ENCODE results near the gene DYRK2. TPM values are rescaled to one million over a fixed set of nuclear protein-coding genes. Genes with fewer than 3 reads are reported as not detected.

The DYRK2 gene
- total and polyA plus RNA-seq, 8 donors: 2.6 to 25.8 (median 12.2) TPM

- 80 to 90% methylated on average over 6 of the region's 6 CpGs for WGBS, 2 donors
- no peak for TF ChIP-seq CTCF (IDR thresholded peaks at IDR 0.05)
- DNase-seq (no peak), ATAC-seq (no peak), FAIRE-seq (no peak)
- H3K9me3 ChIP-seq: no peaks in the 10 kb centered on the region
- H3K4me3 ChIP-seq: no peak overlapping the region
- intact Hi-C loops (cut with DNase I): no loop called here
- H3K27ac ChIP-seq: no peak overlapping the region
- H3K36me3 ChIP-seq: no peaks in the 10 kb centered on the region
- no peaks in the 10 kb centered on the region for H3K4me1 ChIP-seq
- H3K27me3 ChIP-seq: no peaks in the 10 kb centered on the region
Observed at GRCh38 chr12:67624355-67624754, 24.2 kb upstream of the DYRK2 start.

DNA sequence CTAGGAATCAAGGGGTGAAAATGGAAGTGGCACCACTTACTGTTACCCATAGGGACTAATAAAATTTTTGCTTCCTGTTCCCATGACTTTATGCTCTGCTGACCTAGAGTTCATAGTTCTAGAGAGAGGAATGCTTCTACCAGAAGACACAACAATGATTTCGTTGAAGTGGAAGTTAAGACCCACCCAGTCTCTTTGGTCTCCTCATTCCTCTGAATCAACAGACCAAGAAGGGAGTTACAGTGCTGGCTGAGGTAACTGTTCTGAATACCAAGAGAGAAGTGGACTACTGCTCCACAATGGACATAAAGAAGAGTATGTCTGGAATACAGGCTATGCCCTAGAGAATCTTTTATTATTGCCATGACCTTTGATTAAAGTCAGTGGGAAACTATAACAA is 23.5 kb upstream of the DYRK2 start:
- H3K27ac ChIP-seq: no peak overlapping the region
- no peaks in the 10 kb centered on the region for H3K27me3 ChIP-seq
- no peaks in the 10 kb centered on the region for H3K4me1 ChIP-seq
- FAIRE-seq: no peak
- no peak for ATAC-seq
- H3K9me3 ChIP-seq: no peaks in the 10 kb centered on the region
- no peaks in the 10 kb centered on the region for H3K36me3 ChIP-seq
- no peak for TF ChIP-seq CTCF (IDR thresholded peaks at IDR 0.05)
- 83 to 93% methylated on average over 1 of the region's 1 CpG for WGBS, 2 donors
- DNase-seq: no peak
- no peak overlapping the region for H3K4me3 ChIP-seq
- intact Hi-C loops (cut with DNase I): no loop called here

DNA sequence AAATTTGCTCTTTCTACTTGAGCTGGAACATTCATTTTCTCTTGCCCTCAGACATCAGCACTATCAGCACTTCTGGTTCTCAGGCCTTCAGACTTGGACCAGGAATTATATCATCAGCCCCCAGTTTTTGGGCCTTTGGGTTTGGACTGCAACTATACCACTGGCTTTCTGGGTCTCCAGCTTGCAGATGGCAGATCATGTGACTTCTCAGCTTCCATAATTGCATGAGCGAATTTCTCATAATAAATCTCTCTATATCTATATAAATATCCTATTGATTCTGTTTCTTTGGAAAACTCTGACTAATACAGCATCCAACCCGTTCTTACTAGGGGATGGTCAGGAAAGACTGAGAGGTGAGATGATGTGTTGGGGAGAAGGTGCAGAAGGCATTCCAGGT is 22.4 kb upstream of the DYRK2 start:
- no peak for ATAC-seq
- Histone ChIP-seq H3K36me3 (no peaks in the 10 kb centered on the region), H3K4me1 (no peaks in the 10 kb centered on the region), H3K27me3 (no peaks in the 10 kb centered on the region), H3K9me3 (no peaks in the 10 kb centered on the region), H3K27ac (no peak overlapping the region), H3K4me3 (no peak overlapping the region)
- TF ChIP-seq CTCF (IDR thresholded peaks at IDR 0.05): no peak
- no peak for FAIRE-seq
- intact Hi-C loops (cut with DNase I): no loop called here
- DNase-seq: no peak
- 79 to 93% methylated on average over 2 of the region's 2 CpGs for WGBS, 2 donors

DNA sequence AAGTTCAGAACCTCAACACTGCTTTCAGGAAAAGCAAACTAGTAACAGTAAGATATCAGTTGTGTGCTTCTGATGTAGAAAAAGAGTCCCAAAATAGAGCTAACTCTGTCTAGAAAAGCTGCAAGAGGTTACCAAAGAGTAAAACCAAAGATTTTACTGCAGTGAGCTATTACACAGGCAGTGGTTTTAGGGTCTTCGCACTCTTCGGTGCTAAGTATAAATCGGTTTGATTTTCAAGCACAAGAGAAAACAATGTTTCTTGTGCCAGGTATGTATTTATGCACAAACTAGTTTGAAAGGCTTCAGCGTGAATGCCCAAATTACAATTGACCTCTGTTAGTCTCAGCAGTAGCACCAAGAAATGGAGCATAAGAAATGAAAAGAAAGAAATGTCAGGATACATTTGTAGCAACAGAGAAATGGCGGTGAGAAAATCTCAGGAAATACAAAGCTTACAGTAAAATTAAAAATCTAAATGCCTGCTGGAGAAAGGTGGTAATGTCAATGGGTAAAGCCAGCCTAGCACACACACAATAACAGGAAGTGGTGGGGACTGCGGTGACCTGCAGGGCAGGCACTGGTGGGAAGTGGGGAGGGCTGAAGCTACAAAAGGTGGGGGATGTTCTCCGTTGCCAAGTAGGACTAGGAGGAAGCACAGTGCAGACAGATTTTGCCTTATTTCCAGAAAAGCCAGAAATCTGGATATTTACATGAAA is 18.0 kb upstream of the DYRK2 start:
- Histone ChIP-seq H3K36me3 (no peaks in the 10 kb centered on the region), H3K27me3 (no peaks in the 10 kb centered on the region), H3K27ac (no peak overlapping the region), H3K9me3 (no peaks in the 10 kb centered on the region), H3K4me3 (no peak overlapping the region), H3K4me1 (no peaks in the 10 kb centered on the region)
- peak in 3 of 4 donors; percentile 40 to 79 (median 62) for ATAC-seq
- 61 to 70% methylated on average over 7 of the region's 7 CpGs for WGBS, 2 donors
- no peak for FAIRE-seq
- no peak for TF ChIP-seq CTCF (IDR thresholded peaks at IDR 0.05)
- intact Hi-C loops (cut with DNase I): no loop called here
- DNase-seq: peak in 1 of 6 donors; percentile 27

GRCh38 chr12:67632005-67632404 is 16.5 kb upstream of the DYRK2 start:
- Histone ChIP-seq H3K9me3 (no peaks in the 10 kb centered on the region), H3K4me1 (no peaks in the 10 kb centered on the region), H3K27ac (no peak overlapping the region), H3K27me3 (no peaks in the 10 kb centered on the region), H3K4me3 (no peak overlapping the region), H3K36me3 (no peaks in the 10 kb centered on the region)
- no peak for FAIRE-seq
- DNase-seq: no peak
- intact Hi-C loops (cut with DNase I): no loop called here
- 72% methylated on average over 3 of the region's 3 CpGs for WGBS, 2 donors
- TF ChIP-seq CTCF (IDR thresholded peaks at IDR 0.05): no peak
- no peak for ATAC-seq
